B cell (primary cell): ENCODE results near the gene DLAT. TPM values are rescaled to one million over a fixed set of nuclear protein-coding genes. Genes with fewer than 3 reads are reported as not detected.

Experiments used
- ATAC-seq: fragments of 200-7000 bp; cut with Tn5 transposase; one replicate; pipeline ENCODE4 v1.10.0; 2021; ENCODE audit warnings: low read depth, mild to moderate bottlenecking, moderate number of reproducible peaks, moderate library complexity
- CTCF ChIA-PET: fragments of 350-600 bp; sonication (Branson Sonifier 250); formaldehyde crosslinking; loops from one replicate; lab custom pipeline; 2021; ENCODE audit warnings: antibody characterized with exemption, inconsistent platforms; lab: Charles Lee
- POLR2A ChIA-PET: fragments of 350-600 bp; sonication (Branson Sonifier 250); formaldehyde crosslinking; loops from one replicate; lab custom pipeline; 2021; ENCODE audit warnings: antibody characterized with exemption; lab: Charles Lee
- DNase-seq: peaks from one replicate; pipeline ENCODE4 v3.0.0; 2013
- H2AFZ ChIP-seq: 2 replicates; pipeline ENCODE4 v1.6.1; 2012; ENCODE audit warnings: mild to moderate bottlenecking, low read depth, low read length; ENCODE audit not compliant: insufficient read depth, poor library complexity, severe bottlenecking
- H3K27ac ChIP-seq, 2 donors: 1 replicate in 1 of 2; 2 replicates in 1 of 2; pipeline ENCODE4 v1.5.1; 2012 to 2013; ENCODE audit warnings: low read length in 2 of 2, mild to moderate bottlenecking in 2 of 2, moderate library complexity in 1 of 2
- H3K27me3 ChIP-seq, 4 experiments: fragments of 200-600 bp in 1 of 4; sonication (generic) in 1 of 4; replicated peaks in 1 of 4; 1 replicate in 2 of 4; 2 replicates in 2 of 4; pipeline versions ENCODE4 v1.6.1 to v1.7.0; 2013 to 2016; ENCODE audit warnings: low read length in 3 of 4, mild to moderate bottlenecking in 2 of 4, mixed read lengths in 1 of 4, moderate library complexity in 1 of 4; ENCODE audit not compliant: insufficient read depth in 4 of 4, control insufficient read depth in 3 of 4; ENCODE audit errors: control extremely low read depth in 1 of 4
- H3K36me3 ChIP-seq, 2 experiments: replicated peaks in 1 of 2; 1 replicate in 1 of 2; 2 replicates in 1 of 2; pipeline versions ENCODE4 v1.6.1 to v1.7.1; 2013; ENCODE audit warnings: low read length in 1 of 2; ENCODE audit not compliant: insufficient read depth in 2 of 2, control insufficient read depth in 1 of 2; ENCODE audit errors: control extremely low read depth in 1 of 2, extremely low read depth in 1 of 2
- H3K4me1 ChIP-seq, 2 donors: fragments of 200-600 bp in 1 of 2; sonication (generic) in 1 of 2; 1 replicate in 1 of 2; 2 replicates in 1 of 2; pipeline versions ENCODE4 v1.5.1 to v1.6.1; 2013 to 2017; ENCODE audit warnings: low read length in 2 of 2; ENCODE audit not compliant: control insufficient read depth in 2 of 2, insufficient read depth in 2 of 2
- H3K4me2 ChIP-seq: replicated peaks from 2 replicates; pipeline ENCODE3; 2012; ENCODE audit warnings: mild to moderate bottlenecking, low read depth, low read length; ENCODE audit not compliant: poor library complexity, severe bottlenecking
- H3K4me3 ChIP-seq, 5 experiments: fragments of 200-600 bp in 1 of 5; sonication (generic) in 1 of 5; 1 replicate in 3 of 5; 2 replicates in 2 of 5; pipeline versions ENCODE4 v1.5.1 to v1.7.0; 2011 to 2016; ENCODE audit warnings: low read length in 4 of 5, mild to moderate bottlenecking in 4 of 5, low read depth in 2 of 5, control low read depth in 1 of 5, moderate library complexity in 1 of 5; ENCODE audit not compliant: insufficient read depth in 1 of 5; ENCODE audit errors: control extremely low read depth in 1 of 5, extremely low read depth in 1 of 5
- H3K79me2 ChIP-seq: fragments of 200-600 bp; sonication (generic); one replicate; pipeline ENCODE4 v1.6.0; 2016; ENCODE audit warnings: low read length; ENCODE audit not compliant: control insufficient read depth, insufficient read depth
- H3K9ac ChIP-seq: fragments of 200-600 bp; sonication (generic); 2 replicates; pipeline ENCODE4 v1.6.1; 2017; ENCODE audit warnings: mild to moderate bottlenecking, low read length, moderate library complexity
- H3K9me3 ChIP-seq, 3 donors: one replicate each; pipeline versions ENCODE4 v1.6.1 to v1.7.1; 2013; ENCODE audit warnings: low read length in 2 of 3; ENCODE audit not compliant: control insufficient read depth in 2 of 3, insufficient read depth in 1 of 3; ENCODE audit errors: control extremely low read depth in 1 of 3
- H4K20me1 ChIP-seq: 2 replicates; pipeline ENCODE4 v1.6.0; 2012; ENCODE audit warnings: mild to moderate bottlenecking, low read length; ENCODE audit not compliant: insufficient read depth, control insufficient read depth, poor library complexity, severe bottlenecking
- H3K27ac Mint-ChIP-seq: one replicate; pipeline ENCODE4 v1.8.0; 2021; ENCODE audit warnings: mixed read lengths
- H3K27me3 Mint-ChIP-seq: one replicate; pipeline ENCODE4 v1.8.0; 2021; ENCODE audit warnings: mixed read lengths
- H3K4me1 Mint-ChIP-seq: one replicate; pipeline ENCODE4 v1.8.0; 2021; ENCODE audit warnings: mixed read lengths
- H3K4me3 Mint-ChIP-seq: one replicate; pipeline ENCODE4 v1.8.0; 2021; ENCODE audit warnings: mixed read lengths
- H3K9me3 Mint-ChIP-seq: one replicate; pipeline ENCODE4 v1.8.0; 2022; ENCODE audit warnings: mixed read lengths; ENCODE audit not compliant: insufficient read depth
- CTCF ChIP-seq: fragments of 200-600 bp; IDR thresholded peaks from one replicate; pipeline ENCODE4 v1.8.0; 2022; ENCODE audit warnings: antibody characterized with exemption, mild to moderate bottlenecking
- EZH2 ChIP-seq: IDR thresholded peaks from 2 replicates; pipeline ENCODE4 v1.6.1; 2012; ENCODE audit warnings: borderline replicate concordance, low read depth, mild to moderate bottlenecking, moderate library complexity, low read length; ENCODE audit not compliant: insufficient read depth, poor library complexity, severe bottlenecking
- WGBS: methylation state at CpG from one replicate; pipeline ENCODE4 v1.1.5; 2013; ENCODE audit warnings: missing lambda C conversion rate; ENCODE audit not compliant: insufficient coverage; 5-methylcytosine and 5-hydroxymethylcytosine counted together
- intact Hi-C: fragments of 100-400 bp; cut with micrococcal nuclease; formaldehyde crosslinking; loops from one replicate; pipeline ENCODE4 v1.10.0; 2022
- polyA plus RNA-seq: library from polyadenylated mRNA; depleted of rRNA; stranded (reverse); fragments of >200 nt; gene quantifications from 2 replicates; pipeline ENCODE4 v1.2.3, GENCODE V29; 2012
- total RNA-seq, 2 donors: library from RNA; stranded (reverse); fragments of 120-200 nt in 1 of 2; gene quantifications; 1 replicate in 1 of 2; 2 replicates in 1 of 2; pipeline versions ENCODE4 v1.2.3 to v1.2.4, GENCODE V29; 2013 to 2022

Gene DLAT
- total and polyA plus RNA-seq, 2 donors (not counting 1 experiment from before 2014, with no cell fraction given): 8.9 to 19.8 TPM

- WGBS: 100% methylated on average over 3 of the region's 4 CpGs
- peaks cover 7% of the 10 kb centered on the region for H3K4me1 Mint-ChIP-seq
- Histone ChIP-seq H3K79me2 (peaks cover 2% of the 10 kb centered on the region), H3K36me3 (no peaks in the 10 kb centered on the region), H3K4me3 (no peak overlapping the region), H3K4me2 (no peak overlapping the region), H4K20me1 (no peaks in the 10 kb centered on the region), H3K27me3 (no peaks in the 10 kb centered on the region), H3K4me1 (peaks cover 0 to 9% of the 10 kb centered on the region in 2 donors), H3K9ac (no peak overlapping the region), H3K9me3 (no peaks in the 10 kb centered on the region), H3K27ac (no peak overlapping the region), H2AFZ (no peak overlapping the region)
- DNase-seq: no peak
- CTCF ChIA-PET: interaction anchor here (0.6 kb wide), 1 partner anchor 603 kb away, joined by 3 read pairs; no protein-coding TSS in a partner anchor
- POLR2A ChIA-PET: no interaction called here
- no peaks in the 10 kb centered on the region for H3K9me3 Mint-ChIP-seq
- peaks cover 2% of the 10 kb centered on the region for H3K27me3 Mint-ChIP-seq
- H3K4me3 Mint-ChIP-seq: no peak overlapping the region
- intact Hi-C loops: no loop called here
- TF ChIP-seq CTCF (no peak), EZH2 (no peak)
- H3K27ac Mint-ChIP-seq: no peak overlapping the region
- no peak for ATAC-seq
Observed at GRCh38 chr11:112017538-112017937, 7.7 kb upstream of the DLAT start.

DNA sequence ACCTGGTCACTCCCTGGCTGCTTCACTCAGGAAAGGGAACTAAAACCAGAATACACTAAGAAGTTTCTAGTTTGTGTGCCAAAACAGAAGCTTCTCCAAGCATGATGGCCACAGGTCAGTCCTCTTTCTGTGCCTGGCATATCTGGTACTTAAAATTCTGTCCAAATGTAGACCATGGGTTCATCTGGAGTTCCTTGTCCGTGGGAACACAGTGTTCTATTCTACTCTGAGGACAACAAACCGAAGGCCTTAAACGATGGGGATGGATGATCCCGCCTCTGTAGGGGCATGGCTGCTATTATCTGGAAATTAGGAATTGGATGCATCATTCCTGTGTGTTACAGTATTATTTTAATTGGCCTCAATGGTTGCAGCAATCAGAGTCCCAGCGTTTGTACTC is 6.1 kb upstream of the DLAT start:
- Mint-ChIP-seq H3K9me3 (no peaks in the 10 kb centered on the region), H3K27me3 (peaks cover 2% of the 10 kb centered on the region), H3K27ac (no peak overlapping the region), H3K4me1 (peaks cover 16% of the 10 kb centered on the region), H3K4me3 (no peak overlapping the region)
- intact Hi-C loops: no loop called here
- Histone ChIP-seq H3K4me2 (no peak overlapping the region), H3K9me3 (no peaks in the 10 kb centered on the region), H2AFZ (no peak overlapping the region), H3K36me3 (no peaks in the 10 kb centered on the region), H4K20me1 (no peaks in the 10 kb centered on the region), H3K27me3 (no peaks in the 10 kb centered on the region), H3K79me2 (peaks cover 7% of the 10 kb centered on the region), H3K4me1 (peaks cover 11 to 17% of the 10 kb centered on the region in 2 donors), H3K27ac (no peak overlapping the region), H3K9ac (no peak overlapping the region), H3K4me3 (no peak overlapping the region)
- POLR2A ChIA-PET: no interaction called here
- no peak for TF ChIP-seq CTCF
- TF ChIP-seq EZH2: no peak
- DNase-seq: no peak
- CTCF ChIA-PET: interaction anchor here (1.2 kb wide), 1 partner anchor 87 kb away, joined by 3 read pairs; no protein-coding TSS in a partner anchor
- WGBS: 96% methylated on average over 4 of the region's 5 CpGs
- no peak for ATAC-seq
